Left ventricle myocardium superior (tissue), 1 donor: Measurements from ENCODE around the gene SNF8. TPM values are rescaled to one million over a fixed set of nuclear protein-coding genes. Genes with fewer than 3 reads are reported as not detected.
A peak's percentile ranks its signal among the peaks of the same experiment; 100 is the strongest.

ENCODE experiments used
- ATAC-seq: fragments of 200-7000 bp; cut with Tn5 transposase; one replicate; pipeline ENCODE4 v1.9.1; 2020; ENCODE audit warnings: mild to moderate bottlenecking, moderate library complexity
- DNase-seq: peaks from one replicate; pipeline ENCODE4 v3.0.0-alpha.2; 2020
- intact Hi-C: fragments of 100-400 bp; cut with micrococcal nuclease; formaldehyde crosslinking; loops from one replicate; pipeline ENCODE4 v1.11.0; 2022
- total RNA-seq: library from RNA; stranded (reverse); fragmentation: NEBNext Ultra II Directional; extraction: Animal tissue kit (Norgen Biotek cat#: 25700); gene quantifications from one replicate; pipeline ENCODE4 v1.2.1, GENCODE V29; 2021
- donor health status: DM: no; HTN: yes; CAD: no; lungs with severe emphysema.

The SNF8 gene
- total RNA-seq, 1 donor from 2014 or later: 109 TPM

GRCh38 chr17:48933035-48933434 is 11.6 kb downstream of the SNF8 start:
- intact Hi-C loops: no loop called here
- no peak for DNase-seq
- ATAC-seq: no peak

GRCh38 chr17:48930435-48930873 is 14.2 kb downstream of the SNF8 start:
- no peak for ATAC-seq

GRCh38 chr17:48929812-48930165 is 14.9 kb downstream of the SNF8 start:
- intact Hi-C loops: no loop called here
- DNase-seq (no peak), ATAC-seq (no peak)

More at GRCh38 chr17:48930435-48930873, 14.2 kb downstream of the SNF8 start:
- intact Hi-C loops: no loop called here
- no peak for DNase-seq

GRCh38 chr17:48928876-48929811 is 15.5 kb downstream of the SNF8 start:
- DNase-seq (no peak), ATAC-seq (peak; percentile 9)
- intact Hi-C loops: no loop called here

- intact Hi-C loops: no loop called here
- no peak for DNase-seq
Observed at GRCh38 chr17:48927978-48928745, 16.5 kb downstream of the SNF8 start.

GRCh38 chr17:48925991-48926342 is 18.7 kb downstream of the SNF8 start:
- intact Hi-C loops: no loop called here
- ATAC-seq: no peak
- DNase-seq: no peak

More at GRCh38 chr17:48927978-48928745, 16.5 kb downstream of the SNF8 start:
- peak; percentile 18 for ATAC-seq

GRCh38 chr17:48925251-48925990 is 19.2 kb downstream of the SNF8 start:
- ATAC-seq: no peak
- DNase-seq: no peak
- intact Hi-C loops: no loop called here

GRCh38 chr17:48915459-48916282 is 29.0 kb downstream of the SNF8 start:
- DNase-seq: no peak
- no peak for ATAC-seq
- intact Hi-C loops: no loop called here

- intact Hi-C loops: no loop called here
- DNase-seq: no peak
- no peak for ATAC-seq
Observed at GRCh38 chr17:48912476-48912875, 32.2 kb downstream of the SNF8 start.

GRCh38 chr17:48910370-48910769 is 34.3 kb downstream of the SNF8 start:
- ATAC-seq (no peak), DNase-seq (no peak)
- intact Hi-C loops: no loop called here

- DNase-seq (no peak), ATAC-seq (no peak)
- intact Hi-C loops: no loop called here
Observed at GRCh38 chr17:48909783-48910182, 34.9 kb downstream of the SNF8 start.

GRCh38 chr17:48908853-48909394 is 35.7 kb downstream of the SNF8 start:
- intact Hi-C loops: no loop called here
- peak; percentile 57 for ATAC-seq
- DNase-seq: peak; percentile 84

- DNase-seq: peak; percentile 96
- intact Hi-C loops: no loop called here
- ATAC-seq: peak; percentile 98
Observed at GRCh38 chr17:48908047-48908843, 36.4 kb downstream of the SNF8 start, which contains the start of gene UBE2Z. Gene UBE2Z (plus strand): TSS chr17:48908407. CDS start chr17:48908504, 97 bp downstream.

GRCh38 chr17:48907713-48908046 is 37.0 kb downstream of the SNF8 start:
- no peak for ATAC-seq
- no peak for DNase-seq
- intact Hi-C loops: no loop called here

GRCh38 chr17:48905987-48906515 is 38.6 kb downstream of the SNF8 start:
- ATAC-seq (no peak), DNase-seq (no peak)
- intact Hi-C loops: no loop called here

- DNase-seq (no peak), ATAC-seq (no peak)
- intact Hi-C loops: no loop called here
Observed at GRCh38 chr17:48904428-48904827, 40.2 kb downstream of the SNF8 start.

- ATAC-seq (no peak), DNase-seq (no peak)
- intact Hi-C loops: no loop called here
Observed at GRCh38 chr17:48903401-48903800, 41.2 kb downstream of the SNF8 start.

- no peak for ATAC-seq
- DNase-seq: no peak
- intact Hi-C loops: no loop called here
Observed at GRCh38 chr17:48901241-48901640, 43.4 kb downstream of the SNF8 start.
